ENCODE results near the gene ITGB3BP. TPM values are rescaled to one million over a fixed set of nuclear protein-coding genes. Genes with fewer than 3 reads are reported as not detected.

The ITGB3BP gene
- total RNA-seq, 1 experiment from 2014 or later, result 47.2 TPM

GRCh38 chr1:63548303-63548702 is 25.3 kb upstream of the ITGB3BP start:
- Histone ChIP-seq H2BK12ac (ENCODE audit: insufficient read length, low read depth, low read length) (no peak overlapping the region), H4K91ac (ENCODE audit: insufficient read length, low read depth, low read length) (no peak overlapping the region), H3T11ph (ENCODE audit: low read length) (no peak overlapping the region), H2BK20ac (ENCODE audit: low read depth, low read length, poor library complexity, severe bottlenecking) (no peak overlapping the region), H3K14ac (ENCODE audit: insufficient read depth, low read length) (no peak overlapping the region), H3K23me2 (ENCODE audit: insufficient read length, low read depth, low read length, poor library complexity, severe bottlenecking) (no peaks in the 10 kb centered on the region), H4K20me1 (ENCODE audit: control insufficient read depth, insufficient read depth, insufficient read length) (no peaks in the 10 kb centered on the region), H3K4me2 (ENCODE audit: insufficient read depth, insufficient read length, low read length) (no peak overlapping the region), H3K18ac (ENCODE audit: insufficient read length, low read depth, low read length) (no peak overlapping the region), H3K9me3 (ENCODE audit: control insufficient read depth, low read depth, low read length) (no peaks in the 10 kb centered on the region), H2BK120ac (ENCODE audit: low read depth, low read length, poor library complexity, severe bottlenecking) (no peak overlapping the region), H2AFZ (ENCODE audit: low read length) (no peak overlapping the region), H2AK5ac (ENCODE audit: insufficient read length, low read length) (no peak overlapping the region), H3K4ac (ENCODE audit: low read depth, low read length) (no peak overlapping the region), H4K5ac (ENCODE audit: insufficient read length, low read depth, low read length) (no peak overlapping the region), H3K79me2 (ENCODE audit: insufficient read depth, low read length) (no peaks in the 10 kb centered on the region), H4K8ac (replicated peaks; ENCODE audit: insufficient read length, low read depth, low read length) (no peak overlapping the region), H3K79me1 (ENCODE audit: insufficient read depth, low read depth, low read length, poor library complexity, severe bottlenecking) (no peaks in the 10 kb centered on the region), H3K27me3 (ENCODE audit: insufficient read depth, low read length) (no peaks in the 10 kb centered on the region), H3K27ac (ENCODE audit: insufficient read length, low read depth, low read length) (no peak overlapping the region), H3K4me1 (ENCODE audit: insufficient read depth, low read length) (no peaks in the 10 kb centered on the region), H2BK5ac (ENCODE audit: insufficient read length, low read length) (no peak overlapping the region), H3K23ac (ENCODE audit: insufficient read length, low read depth, low read length) (no peak overlapping the region), H2BK15ac (ENCODE audit: low read depth, low read length) (no peak overlapping the region), H3K9ac (ENCODE audit: extremely low read depth, insufficient read length, low read length) (no peak overlapping the region), H3K56ac (ENCODE audit: insufficient read length, low read depth, low read length) (no peak overlapping the region)
- no peaks in the 10 kb centered on the region for H3K9me3 Mint-ChIP-seq
- no peaks in the 10 kb centered on the region for H3K36me3 Mint-ChIP-seq (ENCODE audit: insufficient read depth in 1 of 3, low read depth in 3 of 3)
- no peak overlapping the region for H3K4me3 Mint-ChIP-seq
- H3K27me3 Mint-ChIP-seq (ENCODE audit: low read depth), result no peaks in the 10 kb centered on the region
- no peaks in the 10 kb centered on the region for H3K4me1 Mint-ChIP-seq
- H3K27ac Mint-ChIP-seq, result no peak overlapping the region
- TF ChIP-seq CTCF (conservative IDR thresholded peaks at IDR 0.05), result no peak
- no peak for DNase-seq
- no CpG with 5 or more reads among the region's 2 CpGs for WGBS (ENCODE audit: extremely low coverage, insufficient read length, low lambda C conversion rate)

All from H9 (cell line).